Left renal cortex interstitium (tissue), 4 donors: ENCODE measurements around the gene B9D2. TPM values are rescaled to one million over a fixed set of nuclear protein-coding genes. Genes with fewer than 3 reads are reported as not detected.

ENCODE experiments used
- DNase-seq, 4 donors: peaks; one replicate each; pipeline ENCODE4 v3.0.0-alpha.2; 2013; ENCODE audit warnings: low read depth in 4 of 4, low spot score in 2 of 4, missing footprints in 1 of 4
- polyA plus RNA-seq, 4 donors: library from polyadenylated mRNA; unstranded; fragments of 120-200 nt; gene quantifications; one replicate each; pipeline ENCODE4 v1.2.1, GENCODE V29; 2013; ENCODE audit not compliant: insufficient read length in 4 of 4

The B9D2 gene
- polyA plus RNA-seq, 4 donors: 6.7 to 11.4 (median 9.1) TPM

DNA sequence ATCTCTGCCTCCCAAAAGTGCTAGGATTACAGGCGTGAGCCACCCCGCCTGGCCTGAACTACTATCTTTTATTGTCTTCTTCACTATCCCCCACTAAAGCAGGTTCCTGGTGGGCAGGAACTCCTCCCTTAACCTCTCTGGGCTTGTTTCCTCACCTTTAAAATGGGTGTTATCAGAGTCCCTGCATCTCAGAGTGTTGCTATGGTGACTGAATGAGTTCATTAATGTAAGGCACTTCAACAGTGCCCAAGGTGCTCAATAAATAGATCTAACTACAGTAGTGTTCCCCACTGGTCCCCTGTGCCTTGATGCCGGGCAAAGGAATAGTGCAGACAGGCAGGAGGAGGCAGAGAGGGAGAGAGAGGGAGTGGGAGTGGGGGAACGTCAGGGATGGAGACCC lies 33.5 kb downstream of the B9D2 start:
- no peak for DNase-seq

GRCh38 chr19:41328842-41329225 lies 35.1 kb downstream of the B9D2 start:
- DNase-seq: no peak

DNA sequence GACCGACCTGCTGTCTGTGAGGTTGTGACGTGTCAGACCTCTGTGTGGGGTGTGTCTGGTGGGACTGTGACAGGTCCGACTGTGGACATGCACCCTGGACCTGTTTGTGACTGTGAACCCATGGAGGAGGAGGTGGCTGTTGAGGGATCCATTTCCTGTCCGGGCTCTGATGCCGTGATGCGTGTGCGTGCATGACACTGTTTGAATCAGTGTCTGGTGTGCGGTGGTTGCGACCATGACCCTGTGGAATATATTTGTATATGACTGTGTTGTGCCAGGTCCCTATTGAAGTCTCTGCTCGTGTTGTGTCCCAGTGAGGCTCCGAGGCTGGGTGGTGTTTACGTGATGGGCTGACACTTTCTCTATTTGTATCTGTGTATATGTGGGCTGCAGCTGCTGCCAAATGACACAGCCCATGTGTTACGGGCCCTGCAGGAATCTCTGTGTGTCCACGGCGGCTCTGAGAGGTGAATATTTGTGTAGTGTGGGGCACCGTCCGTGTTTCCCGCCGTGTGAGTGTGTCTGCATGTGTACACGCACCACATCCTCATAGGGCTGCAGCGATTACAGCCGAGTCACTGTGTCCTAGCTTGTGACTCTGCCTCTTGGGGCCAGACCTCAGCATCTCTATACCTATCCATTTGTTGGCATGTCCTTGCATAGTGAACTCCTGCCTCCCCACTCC lies 35.6 kb downstream of the B9D2 start:
- no peak for DNase-seq

- no peak for DNase-seq
Measured at GRCh38 chr19:41327576-41328156, 36.3 kb downstream of the B9D2 start.

- no peak for DNase-seq
Measured at GRCh38 chr19:41327076-41327575, 36.8 kb downstream of the B9D2 start.

DNA sequence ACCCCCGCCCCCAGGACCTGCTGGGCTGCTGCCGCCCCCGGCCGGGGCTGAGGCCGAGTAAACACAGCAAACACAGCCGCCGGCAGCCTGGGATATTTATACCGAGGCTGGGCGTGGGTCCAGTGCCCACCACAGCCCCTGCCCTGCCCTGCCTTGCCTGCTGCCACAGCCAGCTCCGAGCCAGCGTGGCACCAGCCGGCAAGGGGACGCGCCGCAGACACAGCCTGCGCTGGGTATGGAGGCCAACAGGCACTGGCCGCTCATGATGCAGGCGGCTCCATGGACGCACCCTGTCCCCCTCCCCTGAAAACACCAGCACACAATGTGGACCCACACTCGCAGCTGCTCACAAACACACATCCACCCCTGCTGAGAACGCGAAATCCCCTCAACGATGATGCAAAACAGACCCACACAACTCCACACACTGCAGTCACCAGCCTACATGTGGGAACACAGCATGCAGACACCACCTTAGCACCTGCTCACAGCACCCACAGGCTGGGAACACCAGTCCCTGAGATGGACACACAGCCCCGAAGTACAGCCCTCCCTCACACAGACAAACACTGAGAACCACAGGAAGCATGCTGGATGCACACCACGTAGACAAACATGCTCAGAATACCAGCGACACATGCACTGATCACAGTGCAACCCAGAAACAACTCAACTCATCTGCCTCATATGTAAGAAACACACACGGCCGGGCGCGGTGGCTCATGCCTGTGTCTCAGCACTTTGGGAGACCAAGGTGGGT lies 37.8 kb downstream of the B9D2 start:
- no peak for DNase-seq

DNA sequence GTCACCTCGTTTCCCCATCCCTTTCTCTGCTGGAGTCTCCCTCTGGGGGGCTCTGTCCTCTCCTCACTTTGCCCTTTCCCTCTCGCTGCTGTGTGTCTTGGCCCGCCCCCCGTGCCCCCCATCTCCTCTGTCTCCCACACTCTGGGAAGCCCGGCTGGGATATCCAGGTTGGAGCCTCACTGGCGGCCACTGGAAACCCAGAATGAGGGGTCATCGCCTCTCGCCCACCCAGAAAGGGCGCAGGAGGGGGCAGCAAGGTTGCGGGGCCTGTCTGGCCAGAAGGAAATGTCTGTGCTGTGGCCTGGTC lies 38.4 kb downstream of the B9D2 start:
- no peak for DNase-seq

GRCh38 chr19:41324921-41325639 lies 38.9 kb downstream of the B9D2 start:
- no peak for DNase-seq

DNA sequence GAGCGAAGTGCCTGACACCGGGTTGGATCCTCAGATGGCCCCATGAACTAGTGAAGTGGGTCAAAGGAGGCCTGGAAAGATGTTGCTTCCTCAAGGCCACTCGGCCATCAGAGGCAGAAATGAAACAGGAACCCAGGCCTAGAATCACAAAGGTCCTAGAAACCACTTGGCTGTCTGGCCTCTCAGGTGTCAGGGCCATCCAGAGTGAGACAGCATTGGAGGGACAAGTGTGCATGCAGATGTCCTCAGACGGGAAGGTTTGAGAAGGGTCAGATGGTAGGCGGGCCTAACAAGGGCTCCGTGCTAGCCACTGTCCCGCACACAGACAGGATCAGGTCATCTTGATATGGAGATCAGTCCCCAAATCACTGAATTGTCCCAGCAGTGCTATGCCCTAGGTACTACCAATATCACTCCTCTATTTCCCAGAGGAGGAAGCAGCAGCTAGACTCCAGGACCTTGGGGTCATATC lies 39.7 kb downstream of the B9D2 start:
- DNase-seq: no peak

DNA sequence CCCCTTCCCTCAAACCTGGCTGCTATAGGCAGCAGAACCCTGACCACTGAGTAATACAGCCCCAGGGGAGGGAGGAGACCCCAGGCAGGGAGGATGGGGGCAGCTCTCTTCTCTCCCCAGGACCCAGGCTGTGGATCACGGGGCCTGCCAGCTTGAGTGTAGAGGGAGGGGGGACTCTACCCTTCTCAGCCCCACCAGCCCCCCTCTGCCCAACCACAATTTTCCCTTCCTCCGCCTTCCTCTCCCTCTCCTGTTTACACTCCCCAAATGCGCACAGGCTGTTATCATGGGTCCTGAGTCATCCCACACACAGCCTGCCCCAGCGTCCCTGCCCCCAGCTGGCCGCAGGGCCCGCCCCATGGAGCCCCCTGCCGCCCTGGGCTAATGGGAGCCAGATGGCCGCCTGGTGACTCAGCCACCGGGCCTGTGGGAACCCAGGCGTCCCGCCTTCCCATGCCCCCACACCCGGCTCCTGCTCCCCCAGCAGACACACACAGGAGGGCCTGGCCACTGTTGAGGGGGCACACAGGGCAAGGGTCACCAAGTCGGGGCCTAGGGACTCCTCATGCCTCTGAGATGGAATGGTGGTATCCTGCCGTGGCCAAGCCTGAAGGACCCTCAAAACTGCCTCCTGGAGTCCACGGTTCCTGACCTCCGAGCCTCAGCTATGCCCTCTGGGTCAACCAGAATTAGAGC lies 40.4 kb downstream of the B9D2 start:
- DNase-seq: no peak

DNA sequence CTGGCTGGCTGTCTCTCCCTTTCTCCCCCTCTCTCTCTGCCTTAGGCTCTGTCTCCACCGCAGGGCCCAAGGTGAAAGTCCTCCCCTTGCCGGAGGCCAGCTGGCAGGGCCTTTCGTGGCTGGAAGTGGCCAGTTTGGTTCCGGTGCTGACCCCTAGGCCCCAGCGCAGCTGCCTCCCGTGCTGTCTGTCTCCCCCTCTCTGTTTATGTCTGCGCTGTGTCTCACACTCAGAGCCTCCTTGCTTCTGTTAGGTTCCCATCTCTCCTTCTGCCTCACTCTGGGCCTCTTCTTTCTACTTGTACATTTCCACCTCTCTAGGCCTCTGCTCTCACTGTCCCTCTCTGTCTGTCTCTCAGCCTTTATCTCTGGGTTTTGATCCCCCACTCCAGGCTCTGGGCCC lies 40.9 kb downstream of the B9D2 start:
- DNase-seq: no peak

GRCh38 chr19:41322451-41322850 lies 41.5 kb downstream of the B9D2 start:
- DNase-seq: no peak

- no peak for DNase-seq
Measured at GRCh38 chr19:41321600-41322270, 42.2 kb downstream of the B9D2 start.

GRCh38 chr19:41321204-41321599 lies 42.7 kb downstream of the B9D2 start:
- DNase-seq: no peak

DNA sequence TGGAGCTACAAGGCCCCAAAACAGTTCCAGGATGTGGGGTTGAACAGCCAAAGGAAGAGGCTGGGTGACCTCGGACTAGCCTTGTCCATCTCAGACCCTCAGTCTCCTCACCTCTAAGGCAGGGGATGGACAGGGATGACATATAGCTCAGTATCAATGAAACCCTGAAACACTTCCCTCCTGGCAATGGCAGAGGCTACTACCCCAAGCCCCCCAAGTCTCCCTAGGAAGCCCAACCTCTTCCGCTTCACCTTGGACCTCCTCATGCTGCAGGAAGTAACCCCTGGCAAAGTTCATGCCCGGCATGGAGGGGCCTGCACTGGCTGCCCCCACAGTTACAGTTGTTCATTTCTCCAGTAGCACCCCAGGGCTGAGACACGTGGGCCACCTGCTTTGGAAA lies 43.4 kb downstream of the B9D2 start:
- DNase-seq: no peak

- no peak for DNase-seq
Measured at GRCh38 chr19:41320185-41320518, 43.8 kb downstream of the B9D2 start.

DNA sequence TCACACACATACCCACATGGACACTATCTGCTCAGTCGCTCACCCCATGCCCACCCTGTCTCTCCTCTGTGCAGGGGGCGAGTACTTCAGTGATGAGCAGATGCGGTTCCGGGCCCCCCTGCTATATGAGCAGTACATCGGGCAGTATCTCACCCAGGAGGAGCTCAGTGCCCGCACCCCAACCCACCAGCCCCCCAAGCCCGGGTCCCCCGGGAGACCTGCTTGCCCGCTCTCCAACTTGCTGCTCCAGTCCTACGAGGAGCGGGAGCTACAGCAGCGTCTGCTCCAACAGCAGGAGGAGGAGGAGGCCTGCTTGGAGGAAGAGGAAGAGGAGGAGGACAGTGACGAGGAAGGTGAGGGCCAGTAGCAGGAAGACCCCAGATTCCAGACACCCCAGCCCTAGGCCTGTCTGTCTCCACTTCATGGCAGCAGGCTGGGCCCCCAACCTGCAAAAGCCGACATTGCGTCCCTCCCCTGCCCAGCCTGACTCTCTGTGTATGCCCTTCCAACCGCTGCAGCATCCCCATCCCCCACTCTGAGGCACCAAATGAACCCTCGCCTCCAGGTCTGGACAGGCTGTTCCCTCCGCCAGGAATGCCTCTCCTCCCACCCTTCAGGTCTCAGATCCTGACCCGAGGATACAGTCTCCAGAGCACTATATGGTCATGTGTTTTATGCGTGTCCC lies 44.3 kb downstream of the B9D2 start:
- no peak for DNase-seq

DNA sequence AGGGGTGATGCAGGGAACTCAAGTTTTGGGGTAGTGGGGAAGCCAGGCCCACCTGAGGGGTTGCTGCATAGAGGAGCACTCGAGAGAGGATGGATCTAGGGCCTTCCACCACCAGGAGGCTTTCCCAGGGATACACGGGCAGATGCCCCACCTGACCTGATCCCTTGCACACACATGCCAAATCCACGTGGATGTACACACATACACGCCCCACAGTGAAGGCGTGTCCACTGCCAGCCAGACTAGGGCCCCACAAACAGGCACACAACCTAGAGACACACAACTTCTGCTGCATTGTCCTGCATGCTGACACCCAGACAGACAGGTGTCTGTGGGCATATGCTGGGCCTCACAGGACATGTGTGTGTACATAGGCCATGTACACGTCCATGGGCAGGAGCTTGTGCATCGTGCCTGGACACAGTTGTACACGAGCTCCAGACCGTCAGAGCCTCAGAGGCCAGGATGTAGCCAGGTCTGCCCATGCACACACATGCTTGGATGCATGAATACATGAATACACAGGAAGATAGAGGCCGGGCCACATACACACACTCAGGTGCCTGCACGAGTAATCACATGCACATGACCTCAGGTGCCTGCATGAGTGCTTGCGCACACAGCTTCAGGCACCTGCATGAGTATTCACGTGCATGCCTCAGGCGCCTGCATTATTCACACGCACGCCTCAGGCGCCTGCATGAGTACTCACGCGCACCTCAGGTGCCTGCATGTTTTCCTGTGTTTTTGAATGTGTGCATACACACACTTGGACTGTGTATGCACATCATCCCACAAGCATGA lies 45.1 kb downstream of the B9D2 start:
- no peak for DNase-seq
